Keratinocyte (primary cell): ENCODE results near the gene DAB1. TPM values are rescaled to one million over a fixed set of nuclear protein-coding genes. Genes with fewer than 3 reads are reported as not detected.

Source experiments
- DNase-seq: peaks from one replicate; pipeline ENCODE4 v3.0.0-alpha.2; 2011; ENCODE audit warnings: low read depth, missing footprints, low spot score
- FAIRE-seq: peaks from 2 replicates; lab custom pipeline; 2011; peaks lifted over from hg19 to GRCh38; lab: Jason Lieb, UNC
- H2AFZ ChIP-seq: 2 replicates; pipeline ENCODE4 v1.6.0; 2012; ENCODE audit warnings: low read length, control low read depth, inconsistent platforms; ENCODE audit not compliant: control insufficient read depth
- H3K27ac ChIP-seq: 2 replicates; pipeline ENCODE4 v1.5.1; 2011; ENCODE audit warnings: low read length; ENCODE audit not compliant: control insufficient read depth, insufficient read depth
- H3K27me3 ChIP-seq: 3 replicates; pipeline ENCODE4 v1.6.0; 2011; ENCODE audit warnings: low read length; ENCODE audit not compliant: control insufficient read depth, insufficient read depth; ENCODE audit errors: extremely low read depth
- H3K36me3 ChIP-seq, 2 experiments: 2 replicates in 1 of 2; 3 replicates in 1 of 2; pipeline ENCODE4 v1.5.1; 2011; ENCODE audit warnings: low read length in 2 of 2, mild to moderate bottlenecking in 1 of 2; ENCODE audit not compliant: control insufficient read depth in 2 of 2, insufficient read depth in 2 of 2; ENCODE audit errors: extremely low read depth in 1 of 2
- H3K4me1 ChIP-seq: 3 replicates; pipeline ENCODE4 v1.5.1; 2011; ENCODE audit warnings: low read length; ENCODE audit not compliant: control insufficient read depth, insufficient read depth; ENCODE audit errors: extremely low read depth
- H3K4me2 ChIP-seq: 3 replicates; pipeline ENCODE4 v1.6.0; 2011; ENCODE audit warnings: low read depth, low read length; ENCODE audit not compliant: control insufficient read depth, insufficient read depth; ENCODE audit errors: extremely low read depth
- H3K4me3 ChIP-seq, 3 experiments: fragments of 200-600 bp in 1 of 3; sonication (generic) in 1 of 3; 2 replicates in 2 of 3; 3 replicates in 1 of 3; pipeline ENCODE4 v1.5.1; 2011 to 2016; ENCODE audit warnings: low read length in 3 of 3, mild to moderate bottlenecking in 3 of 3, control low read depth in 2 of 3, inconsistent platforms in 1 of 3, low read depth in 1 of 3, mixed read lengths in 1 of 3, mixed run types in 1 of 3, moderate library complexity in 1 of 3; ENCODE audit not compliant: control insufficient read depth in 2 of 3, insufficient read depth in 2 of 3; ENCODE audit errors: extremely low read depth in 1 of 3
- H3K79me2 ChIP-seq: 2 replicates; pipeline ENCODE4 v1.6.0; 2012; ENCODE audit warnings: low read length; ENCODE audit not compliant: control insufficient read depth, insufficient read depth
- H3K9ac ChIP-seq: 3 replicates; pipeline ENCODE4 v1.6.0; 2011; ENCODE audit warnings: low read length; ENCODE audit not compliant: control insufficient read depth, insufficient read depth; ENCODE audit errors: extremely low read depth
- H3K9me1 ChIP-seq: 3 replicates; pipeline ENCODE4 v1.6.0; 2011; ENCODE audit warnings: low read length; ENCODE audit not compliant: control insufficient read depth, insufficient read depth; ENCODE audit errors: extremely low read depth
- H3K9me3 ChIP-seq: 2 replicates; pipeline ENCODE4 v1.5.1; 2012; ENCODE audit warnings: low read depth, low read length; ENCODE audit not compliant: control insufficient read depth
- H4K20me1 ChIP-seq: 3 replicates; pipeline ENCODE4 v1.6.0; 2011; ENCODE audit warnings: low read length; ENCODE audit not compliant: control insufficient read depth, insufficient read depth; ENCODE audit errors: extremely low read depth
- CTCF ChIP-seq, 3 experiments: IDR thresholded peaks in 1 of 3; conservative IDR thresholded peaks in 1 of 3; optimal IDR thresholded peaks in 1 of 3; 2 replicates in 2 of 3; 3 replicates in 1 of 3; pipeline versions ENCODE3 to v1.5.1; 2011; ENCODE audit warnings: low read length in 3 of 3, mild to moderate bottlenecking in 3 of 3, moderate library complexity in 2 of 3, control low read depth in 1 of 3, inconsistent platforms in 1 of 3; ENCODE audit not compliant: insufficient read depth in 2 of 3; ENCODE audit errors: extremely low read depth in 1 of 3
- EZH2 ChIP-seq: IDR thresholded peaks from one replicate; pipeline ENCODE4 v1.6.1; 2012; ENCODE audit warnings: inconsistent platforms, mild to moderate bottlenecking, low read length, moderate library complexity
- dilution Hi-C: fragments of 300-500 bp; cut with MboI; formaldehyde crosslinking; loops from one replicate; pipeline ENCODE4 v1.7.0; 2020; ENCODE audit warnings: low sequenced_read_pairs; ENCODE audit not compliant: extremely low pct_ligation_motif_present
- polyA plus RNA-seq, 5 experiments: library from polyadenylated mRNA; depleted of rRNA in 3 of 5; stranded (reverse) in 3 of 5; stranded (forward) in 1 of 5; unstranded in 1 of 5; fragments of >200 nt; gene quantifications; 1 replicate in 1 of 5; 2 replicates in 3 of 5; 3 replicates in 1 of 5; pipeline versions ENCODE4 v1.2.1 to v1.2.3, GENCODE V29; 2011 to 2012; ENCODE audit warnings: missing spikeins in 2 of 5, low read depth in 1 of 5, low replicate concordance in 1 of 5

The DAB1 gene
- polyA plus RNA-seq, 1 donor (not counting 4 experiments of a cell fraction or from before 2014, with no cell fraction given) = 0.01 TPM

GRCh38 chr1:57086154-57086553 is 337.7 kb downstream of the DAB1 start:
- dilution Hi-C loops = no loop called here
- no peaks in the 10 kb centered on the region for H3K9me1 ChIP-seq
- no peaks in the 10 kb centered on the region for H3K27me3 ChIP-seq
- no peak overlapping the region for H3K27ac ChIP-seq
- no peak for FAIRE-seq
- TF ChIP-seq CTCF (optimal IDR thresholded peaks at IDR 0.05 in 1 of 3, IDR thresholded peaks at IDR 0.05 in 1 of 3, conservative IDR thresholded peaks at IDR 0.05 in 1 of 3; ENCODE audit: extremely low read depth in 1 of 3, insufficient read depth in 2 of 3, low read length in 3 of 3) = no peak
- no peak for TF ChIP-seq EZH2
- H3K9me3 ChIP-seq = no peaks in the 10 kb centered on the region
- H4K20me1 ChIP-seq = no peaks in the 10 kb centered on the region
- no peak overlapping the region for H3K9ac ChIP-seq
- no peaks in the 10 kb centered on the region for H3K4me1 ChIP-seq
- H2AFZ ChIP-seq = no peak overlapping the region
- H3K79me2 ChIP-seq = no peaks in the 10 kb centered on the region
- no peak overlapping the region for H3K4me2 ChIP-seq
- no peak for DNase-seq
- H3K36me3 ChIP-seq = no peaks in the 10 kb centered on the region
- H3K4me3 ChIP-seq = no peak overlapping the region

GRCh38 chr1:57084701-57085100 is 339.2 kb downstream of the DAB1 start:
- no peaks in the 10 kb centered on the region for H3K9me3 ChIP-seq
- H4K20me1 ChIP-seq = no peaks in the 10 kb centered on the region
- H3K27ac ChIP-seq = no peak overlapping the region
- no peak overlapping the region for H2AFZ ChIP-seq
- H3K9me1 ChIP-seq = no peaks in the 10 kb centered on the region
- FAIRE-seq (no peak), DNase-seq (no peak)
- no peaks in the 10 kb centered on the region for H3K4me1 ChIP-seq
- H3K36me3 ChIP-seq = no peaks in the 10 kb centered on the region
- TF ChIP-seq CTCF (optimal IDR thresholded peaks at IDR 0.05 in 1 of 3, IDR thresholded peaks at IDR 0.05 in 1 of 3, conservative IDR thresholded peaks at IDR 0.05 in 1 of 3; ENCODE audit: extremely low read depth in 1 of 3, insufficient read depth in 2 of 3, low read length in 3 of 3) = no peak
- TF ChIP-seq EZH2 = no peak
- dilution Hi-C loops = no loop called here
- H3K4me2 ChIP-seq = no peak overlapping the region
- H3K27me3 ChIP-seq = no peaks in the 10 kb centered on the region
- H3K79me2 ChIP-seq = no peaks in the 10 kb centered on the region
- no peak overlapping the region for H3K4me3 ChIP-seq
- H3K9ac ChIP-seq = no peak overlapping the region
